Fibroblast of upper back skin (primary cell): ENCODE data around the gene DENND4C.
"Not testable (repeated sequence)": the region's sequence is repeated elsewhere in the genome, so short reads cannot be mapped to it uniquely, and the experiment has no call there.

ENCODE experiments used
- DNase-seq: peaks from one replicate; pipeline ENCODE4 v3.0.0-alpha.2; 2013

DENND4C gene

DNA sequence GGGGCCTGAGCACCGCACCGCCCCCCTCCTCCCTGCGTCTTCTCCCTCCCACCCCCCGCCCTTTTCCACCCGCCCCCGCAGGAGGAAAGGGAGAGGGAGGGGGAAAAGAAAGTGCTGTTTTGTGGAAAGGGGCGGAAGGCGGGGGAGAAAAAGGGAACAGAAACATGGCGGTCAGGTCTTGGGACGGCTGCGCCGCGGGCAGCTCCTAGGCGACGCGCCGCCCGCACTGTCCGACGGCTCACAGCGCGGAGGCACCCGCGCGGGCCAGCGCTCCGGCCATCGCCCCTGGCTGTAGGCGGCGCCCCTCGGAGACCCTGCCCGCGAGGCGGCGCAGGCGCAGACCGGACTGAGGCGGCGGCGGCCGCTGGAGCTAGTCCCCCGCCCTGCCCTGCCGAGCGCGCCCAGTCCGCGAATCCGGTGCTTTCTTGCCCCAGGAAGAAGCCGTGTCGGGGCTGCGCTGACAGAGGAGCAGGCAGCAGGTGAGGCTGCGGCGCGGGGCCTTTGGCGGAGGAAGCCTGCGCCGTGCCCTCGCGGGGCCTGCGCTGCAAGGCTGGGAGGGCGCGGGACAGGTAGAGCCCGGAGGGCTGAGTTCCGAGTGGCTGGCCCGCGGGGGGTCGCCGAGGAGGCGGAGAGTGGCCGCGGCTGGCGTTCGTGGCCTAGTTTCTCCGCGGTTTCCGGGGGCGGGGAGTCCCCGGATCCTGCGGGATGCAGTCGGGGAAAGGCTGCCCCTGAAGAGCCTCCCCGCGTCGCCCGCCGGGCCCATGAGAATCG is at the start of gene DENND4C:
TSS of gene DENND4C (plus strand) at position 339 of the 771 bp plus-strand sequence. CDS start 45,482 bp downstream, outside the sequence.
- DNase-seq = peak; percentile 79

DNA sequence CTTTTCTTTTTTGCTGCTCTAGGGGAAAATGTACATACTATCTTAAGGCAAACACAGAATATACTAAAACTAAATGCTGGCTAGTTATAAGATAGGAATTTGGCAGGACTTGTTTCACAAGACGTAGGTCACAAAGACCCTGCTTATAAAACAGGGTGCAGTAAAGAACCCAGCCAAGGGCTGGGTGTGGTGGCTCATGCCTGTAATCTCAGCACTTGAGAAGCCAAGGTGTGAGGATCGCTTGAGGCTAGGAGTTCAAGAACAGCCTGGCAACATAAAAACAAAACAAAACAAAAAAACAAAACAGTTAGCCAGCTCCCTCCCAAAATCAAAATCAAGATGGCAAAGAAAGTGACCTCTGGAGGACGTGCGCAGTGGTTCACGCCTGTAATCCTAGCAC is 49.5 kb upstream of the DENND4C start:
- no peak for DNase-seq

DNA sequence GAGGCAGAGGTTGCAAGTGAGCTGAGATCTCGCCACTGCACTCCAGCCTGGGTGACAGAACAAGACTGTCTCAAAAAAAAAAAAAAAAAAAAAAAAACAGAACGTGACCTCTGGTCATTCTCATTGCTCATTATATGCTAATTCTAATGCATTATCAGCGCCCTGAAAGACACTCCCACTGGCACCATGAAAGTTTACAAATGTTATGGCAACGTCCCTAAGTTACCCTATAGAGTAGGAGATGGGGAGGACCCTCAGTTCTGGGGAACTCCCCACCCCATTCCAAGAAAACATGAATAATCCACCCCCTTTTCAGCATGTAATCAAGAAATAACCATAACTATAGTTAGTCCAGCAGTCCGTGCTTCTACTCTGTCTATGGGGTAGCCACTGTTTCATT is 48.9 kb upstream of the DENND4C start:
- no peak for DNase-seq

DNA sequence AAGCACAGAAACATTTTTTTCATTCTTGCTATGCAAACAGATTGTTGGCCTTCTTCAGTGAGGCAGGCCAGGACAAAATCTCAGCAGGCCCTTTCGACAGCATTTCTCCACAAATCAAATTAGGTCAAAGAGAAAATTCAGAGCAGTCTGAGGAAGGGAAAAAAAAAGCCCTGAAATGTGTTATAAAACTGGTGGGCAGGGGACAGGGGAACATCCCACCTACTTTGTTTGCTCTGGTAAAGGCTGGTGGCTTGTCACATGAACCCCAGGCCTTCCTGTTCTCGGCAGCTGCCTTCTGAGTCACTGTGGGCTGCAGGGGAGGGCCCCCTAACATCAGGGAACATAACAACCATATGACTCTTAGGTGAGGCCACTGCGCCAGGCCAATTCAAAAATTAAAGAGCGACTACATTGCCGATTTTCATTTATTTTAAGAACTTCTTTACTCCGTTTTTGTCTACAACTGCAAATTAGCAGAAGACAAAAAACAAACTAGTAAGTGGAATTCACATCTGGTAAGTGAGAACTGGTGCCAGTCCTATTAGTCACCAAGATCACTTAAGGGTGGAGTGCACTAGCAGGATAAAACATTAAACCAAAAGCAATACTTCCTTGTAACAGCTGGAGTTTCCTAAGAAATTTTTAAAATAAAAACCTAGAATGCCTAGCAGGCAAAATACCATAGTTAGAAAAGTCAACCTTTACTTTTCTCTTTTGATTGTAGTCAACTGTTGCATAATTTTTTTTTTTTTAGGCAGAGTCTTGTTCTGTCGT is 46.2 kb upstream of the DENND4C start:
- peak; percentile 77 for DNase-seq

DNA sequence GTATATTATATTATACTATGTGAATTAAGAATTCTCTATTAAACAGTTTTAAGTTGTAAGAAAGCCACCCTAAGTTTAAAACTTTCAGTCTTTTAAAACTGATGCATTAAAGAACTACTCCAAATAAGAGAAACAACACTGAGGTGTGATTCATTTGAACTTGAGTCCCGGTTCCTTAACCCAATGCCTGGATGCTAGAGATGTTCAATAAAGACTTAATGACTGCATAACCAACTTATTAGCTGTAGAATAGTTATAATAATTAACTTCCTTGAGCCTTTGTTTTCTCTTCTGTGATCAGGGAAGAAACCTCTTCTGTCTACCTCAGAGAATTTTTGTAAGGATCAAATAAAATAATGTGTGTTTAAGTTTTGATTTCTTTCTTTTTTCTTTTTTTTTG is 45.3 kb upstream of the DENND4C start:
- DNase-seq = no peak

DNA sequence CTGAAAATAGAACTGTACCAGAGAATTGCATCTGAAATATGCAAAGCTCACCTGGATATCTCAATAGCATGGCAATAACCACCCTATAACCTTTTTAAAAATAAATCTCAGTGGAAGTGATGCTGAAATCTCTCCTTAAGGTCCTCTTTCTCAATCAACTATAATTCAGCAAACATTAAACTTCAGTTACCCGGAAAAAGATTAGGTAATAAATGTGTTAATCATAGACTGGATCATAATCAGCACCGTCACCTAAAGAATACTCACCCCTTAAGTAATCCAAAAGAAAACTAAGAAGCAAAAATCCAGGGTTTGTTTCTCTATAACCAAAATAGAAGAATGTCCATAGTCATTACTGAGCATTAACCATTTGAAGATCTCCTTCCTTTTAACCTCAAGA is 44.3 kb upstream of the DENND4C start:
- DNase-seq = no peak

DNA sequence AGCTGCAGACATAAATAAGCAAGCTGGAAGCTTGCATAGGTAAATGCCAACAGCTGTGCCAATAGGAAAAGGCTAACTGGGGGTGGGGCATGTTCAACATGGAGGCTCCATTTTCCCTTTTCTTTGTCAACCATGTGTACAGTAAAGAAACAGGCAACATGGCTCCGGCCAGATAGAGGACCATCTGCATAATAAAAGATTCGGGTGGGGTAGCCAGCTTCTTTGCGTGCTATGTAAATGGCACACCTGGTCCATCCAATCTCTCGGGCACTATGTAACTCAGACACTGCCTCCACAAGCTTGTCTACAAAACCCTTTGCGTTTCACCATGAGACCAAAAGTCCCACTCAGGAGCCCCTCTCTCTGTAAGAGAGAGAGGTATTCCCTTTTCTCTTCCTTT is 41.7 kb upstream of the DENND4C start:
- DNase-seq = no peak

DNA sequence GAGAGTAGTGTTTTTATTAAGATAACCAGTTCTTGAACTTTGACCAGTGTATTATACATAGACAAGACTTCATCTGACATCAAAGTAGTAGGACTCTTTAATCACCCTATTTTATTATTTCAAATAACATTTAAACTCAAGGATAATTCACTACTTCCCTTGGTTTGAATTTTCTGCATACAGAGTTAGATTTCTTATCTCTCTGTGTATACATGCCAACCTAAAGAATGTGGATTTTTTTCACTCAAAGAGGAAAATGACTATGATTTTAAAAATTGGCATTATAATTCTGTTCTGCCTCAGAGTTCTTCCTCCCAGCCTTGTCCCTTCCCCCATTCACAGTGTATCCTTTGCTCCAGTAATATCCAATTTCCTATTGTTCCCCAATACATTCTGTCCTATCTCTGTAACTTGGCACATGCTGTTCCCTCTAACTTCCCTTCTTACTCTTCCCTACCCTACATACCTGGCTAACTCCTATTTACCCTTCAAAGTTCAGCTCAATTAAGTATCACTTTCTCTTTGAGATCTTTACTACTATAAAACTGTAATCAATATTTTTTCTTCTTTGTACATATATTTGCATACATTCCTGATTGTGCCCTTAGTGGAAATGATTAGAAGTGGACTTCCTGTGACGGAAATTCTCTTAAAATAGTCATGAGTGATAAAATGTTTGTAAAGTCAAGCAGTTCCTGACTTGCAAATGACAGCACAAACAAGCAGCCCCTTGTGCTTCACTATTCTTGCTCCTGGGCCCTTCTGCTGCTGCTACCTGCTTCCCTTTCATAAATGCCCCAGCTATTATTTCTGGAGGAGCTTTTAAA is 38.1 kb upstream of the DENND4C start:
- DNase-seq = no peak

DNA sequence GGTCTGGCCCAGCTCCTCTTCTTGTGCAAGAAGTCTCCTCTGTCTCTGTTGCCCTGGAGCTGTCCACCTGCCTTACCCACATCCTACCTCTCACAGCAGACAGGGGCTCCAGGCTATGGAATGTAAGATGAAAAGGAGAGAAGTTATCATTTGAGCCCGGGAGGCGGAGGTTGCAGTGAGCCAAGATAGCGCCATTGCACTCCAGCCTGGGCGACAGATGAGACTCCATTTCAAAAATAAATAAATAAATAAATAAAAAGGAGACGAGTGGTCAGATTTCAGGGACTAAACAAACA is 37.5 kb upstream of the DENND4C start:
- DNase-seq = no peak

DNA sequence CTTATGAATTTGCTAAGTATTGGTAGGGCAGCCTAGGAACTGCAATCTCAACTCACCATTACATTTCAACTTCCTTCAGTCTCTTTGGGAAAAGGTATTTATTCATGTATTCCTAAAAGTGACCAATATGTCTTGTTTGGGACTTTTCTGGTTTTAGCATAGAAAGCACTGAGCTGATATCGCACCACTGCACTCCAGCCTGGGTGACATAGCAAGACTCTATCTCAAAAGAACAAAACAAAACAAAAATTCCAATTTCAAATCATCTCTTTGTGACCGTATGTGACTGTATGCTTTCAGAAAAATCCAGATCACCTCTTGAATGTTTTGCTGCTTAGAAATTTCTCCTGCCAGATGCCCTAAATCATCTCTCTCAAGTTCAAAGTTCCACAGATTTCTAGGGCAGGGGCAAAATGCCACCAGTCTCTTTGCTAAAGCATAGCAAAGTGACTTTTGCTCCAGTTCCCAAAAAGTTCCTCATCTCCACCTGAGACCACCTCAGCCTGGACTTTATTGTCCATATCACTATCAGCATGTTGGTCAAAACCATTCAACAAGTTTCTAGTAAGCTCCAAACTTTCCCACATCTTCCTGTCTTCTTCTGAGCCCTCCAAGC is 37.0 kb upstream of the DENND4C start:
- not testable (repeated sequence) for DNase-seq

DNA sequence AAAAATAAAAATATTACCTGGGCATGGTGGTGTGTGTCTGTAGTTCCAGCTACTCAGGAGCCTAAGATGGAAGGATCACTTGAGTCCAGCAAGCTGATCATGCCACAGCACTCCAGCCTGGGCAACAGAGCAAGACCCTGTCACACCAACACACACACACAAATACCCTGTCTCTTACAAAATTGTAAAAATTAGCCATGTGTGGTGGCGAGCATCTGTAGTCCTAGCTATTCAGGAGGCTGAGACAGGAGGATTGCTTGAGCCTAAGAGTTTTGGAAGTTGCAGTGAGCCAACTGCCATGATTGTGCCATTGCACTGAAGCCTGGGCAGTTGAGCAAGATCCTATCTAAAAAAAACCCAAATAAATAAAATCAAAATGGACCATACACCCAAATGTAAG is 32.1 kb upstream of the DENND4C start:
- DNase-seq = no peak

DNA sequence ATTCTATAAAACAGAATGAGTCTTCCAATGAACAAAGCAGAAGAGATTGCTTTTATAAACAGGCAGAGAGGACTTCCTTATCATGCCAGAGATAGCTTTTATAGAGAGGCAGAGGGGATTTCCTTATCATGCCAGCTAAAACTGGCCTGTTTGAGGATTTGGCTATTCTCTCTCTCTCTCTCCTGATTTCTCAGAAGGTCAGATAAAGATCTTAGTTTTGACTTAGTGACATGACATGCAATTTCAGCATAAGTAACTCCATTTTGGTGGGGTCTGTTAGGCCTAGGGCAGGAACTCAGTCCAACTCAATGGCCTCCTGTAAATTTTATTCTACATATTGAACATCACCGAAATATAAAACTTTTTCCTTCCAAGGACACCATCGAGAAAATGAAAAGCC is 31.5 kb upstream of the DENND4C start:
- no peak for DNase-seq

DNA sequence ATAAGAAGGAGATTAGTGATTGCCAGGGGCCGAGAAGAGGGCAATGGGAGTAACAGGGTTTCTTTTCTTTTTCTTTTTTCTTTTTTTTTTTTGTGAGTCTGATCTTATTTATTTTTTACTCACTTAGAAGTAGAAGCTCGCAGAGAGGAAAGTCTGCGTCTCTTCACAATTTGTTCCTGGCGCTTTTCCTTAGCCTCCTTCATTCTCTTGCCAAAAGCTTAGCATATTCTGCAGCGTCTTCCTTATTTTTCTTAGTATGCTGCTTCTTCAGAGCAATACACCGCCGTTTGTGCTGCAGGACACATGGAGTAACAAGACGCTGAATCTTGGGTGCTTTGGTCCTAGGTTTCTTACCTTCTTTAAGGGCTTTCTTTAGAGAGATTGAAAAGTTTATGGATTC is 30.3 kb upstream of the DENND4C start:
- DNase-seq = no peak

DNA sequence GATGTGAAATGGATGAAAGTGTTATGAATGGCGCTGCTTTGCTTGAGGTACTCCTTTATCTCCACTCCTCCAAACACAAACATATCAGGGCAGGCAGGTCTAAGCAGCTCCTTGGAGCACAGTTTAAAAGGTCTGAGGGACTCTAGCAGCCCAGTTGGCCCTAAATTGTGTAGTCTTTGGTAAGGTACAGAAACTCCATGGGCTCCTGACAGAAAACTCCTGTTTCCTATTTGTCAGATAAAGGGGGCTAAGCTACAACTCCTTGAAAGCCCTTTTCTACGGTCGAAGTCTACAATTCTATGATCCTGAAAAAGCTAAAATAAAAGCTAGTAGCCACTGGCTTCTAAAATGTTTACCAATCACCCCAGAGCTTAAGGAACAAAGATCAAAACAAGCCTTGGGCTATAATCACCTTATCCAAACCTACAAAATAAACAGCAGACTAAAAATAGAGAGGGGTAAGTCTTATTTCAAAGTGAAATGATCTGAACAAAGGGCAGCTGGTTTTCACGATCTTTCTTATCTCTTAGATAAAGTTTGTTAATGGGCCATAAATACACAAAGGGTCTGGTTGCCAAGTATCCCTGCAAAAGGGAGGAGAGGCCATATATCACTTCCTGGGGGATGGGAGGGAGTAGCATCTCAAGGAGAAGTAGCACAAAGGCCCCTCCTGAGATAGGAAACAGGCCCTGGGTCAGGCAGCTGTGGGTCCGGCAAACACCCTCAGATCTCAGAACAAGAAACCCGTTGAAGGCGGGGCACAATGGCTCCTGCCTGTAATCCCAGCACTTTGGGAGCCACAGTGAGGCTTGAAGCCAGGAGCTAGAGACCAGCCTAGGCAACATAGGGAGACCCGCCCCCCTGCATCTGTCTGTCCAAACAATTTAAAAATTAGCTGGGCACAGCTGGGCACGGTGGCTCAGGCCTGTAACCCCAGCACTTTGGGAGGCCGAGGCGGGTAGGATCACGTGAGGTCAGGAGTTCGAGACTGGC is 28.3 kb upstream of the DENND4C start:
- no peak for DNase-seq

DNA sequence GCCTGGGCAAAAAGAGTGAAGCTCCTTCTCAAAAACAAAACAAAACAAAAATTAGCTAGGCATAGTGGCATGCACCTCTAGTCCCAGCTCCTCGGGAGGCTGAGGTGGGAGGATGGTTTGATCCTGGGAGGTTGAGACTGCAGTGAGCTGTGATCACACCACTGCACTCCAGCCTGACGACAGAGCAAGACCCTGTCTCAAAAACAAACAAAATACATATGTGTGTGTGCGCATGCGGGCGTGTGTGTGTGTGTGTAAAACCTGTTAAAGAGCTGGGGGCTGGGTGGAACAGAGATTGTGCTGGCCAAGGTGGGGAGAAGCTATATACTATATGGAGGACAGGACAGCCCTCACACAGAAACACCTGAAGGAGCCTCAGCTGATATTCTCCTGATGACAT is 27.4 kb upstream of the DENND4C start:
- DNase-seq = no peak

DNA sequence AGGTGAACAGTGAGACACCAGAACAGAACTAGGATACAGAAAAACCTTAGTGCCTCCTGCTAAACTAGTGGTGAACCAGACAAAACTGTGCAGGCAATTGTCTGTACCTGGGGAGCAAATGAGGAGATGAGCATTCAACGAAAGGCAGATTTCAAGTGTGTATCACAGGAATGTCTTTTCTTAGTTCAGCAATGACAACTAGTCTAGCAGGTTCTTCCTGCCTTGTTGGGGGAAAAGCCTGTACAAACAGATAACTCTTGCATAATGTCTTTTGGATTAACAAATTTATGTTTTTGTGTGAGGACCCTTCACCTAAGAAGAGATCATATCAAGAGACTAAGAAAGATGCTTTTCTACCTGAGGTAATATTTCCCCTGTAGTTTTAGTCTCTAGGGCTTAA is 21.8 kb upstream of the DENND4C start:
- DNase-seq = no peak

DNA sequence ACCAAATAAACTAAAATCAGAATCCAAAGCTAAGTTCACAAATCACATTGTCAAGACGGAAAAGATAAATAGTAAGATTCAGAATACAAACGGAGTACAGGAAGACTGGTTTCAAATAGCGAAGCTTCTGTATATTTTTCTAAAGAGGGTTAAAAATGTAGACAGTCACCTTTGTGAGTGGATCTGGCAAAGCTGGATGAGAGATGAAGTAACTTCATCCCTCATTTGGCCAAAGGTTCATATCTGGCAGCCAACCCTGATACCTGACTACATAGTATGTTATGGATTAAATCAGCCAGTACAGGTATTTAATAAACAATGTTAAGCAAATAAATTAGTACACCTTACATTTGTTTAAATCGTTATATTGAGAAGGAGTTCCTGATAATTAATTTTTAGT is 21.3 kb upstream of the DENND4C start:
- DNase-seq = no peak

DNA sequence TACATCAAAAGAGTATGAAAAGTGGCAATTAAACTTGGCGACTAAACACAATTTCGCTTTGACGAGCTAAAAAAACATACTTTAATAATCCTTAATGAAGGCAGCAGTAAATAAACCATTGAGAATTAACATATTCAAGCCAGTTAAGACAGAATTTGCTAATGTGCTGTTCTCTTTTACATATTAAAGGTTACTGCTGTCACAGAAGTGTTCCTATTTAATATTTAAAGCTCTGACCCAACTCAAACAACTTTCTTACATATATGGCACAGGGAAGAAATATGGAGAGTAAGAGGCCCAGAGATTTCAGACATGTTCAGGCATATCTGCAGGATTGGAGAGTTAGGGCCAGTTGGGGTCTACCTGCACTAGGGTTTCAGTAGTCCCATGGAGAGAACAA is 16.7 kb upstream of the DENND4C start:
- DNase-seq = no peak

DNA sequence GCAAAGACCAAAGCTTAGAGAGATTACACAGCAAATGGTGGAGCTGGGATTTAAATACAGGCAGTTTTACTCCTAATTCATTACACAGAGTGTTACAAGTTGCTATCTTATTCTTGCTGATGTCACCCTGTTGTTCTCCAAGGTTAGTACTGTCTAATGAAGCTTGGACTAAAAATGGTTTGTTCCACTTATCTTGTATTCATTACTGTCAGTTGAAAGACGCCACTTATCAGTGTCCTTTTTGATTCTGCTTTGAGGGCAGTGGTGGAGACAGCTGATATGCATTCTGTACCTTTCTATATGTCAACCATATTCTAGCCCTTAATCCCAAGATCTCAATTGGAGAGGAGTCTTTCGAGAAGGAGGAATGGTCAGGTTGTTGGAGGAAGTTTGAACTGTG is 14.0 kb upstream of the DENND4C start:
- no peak for DNase-seq

DNA sequence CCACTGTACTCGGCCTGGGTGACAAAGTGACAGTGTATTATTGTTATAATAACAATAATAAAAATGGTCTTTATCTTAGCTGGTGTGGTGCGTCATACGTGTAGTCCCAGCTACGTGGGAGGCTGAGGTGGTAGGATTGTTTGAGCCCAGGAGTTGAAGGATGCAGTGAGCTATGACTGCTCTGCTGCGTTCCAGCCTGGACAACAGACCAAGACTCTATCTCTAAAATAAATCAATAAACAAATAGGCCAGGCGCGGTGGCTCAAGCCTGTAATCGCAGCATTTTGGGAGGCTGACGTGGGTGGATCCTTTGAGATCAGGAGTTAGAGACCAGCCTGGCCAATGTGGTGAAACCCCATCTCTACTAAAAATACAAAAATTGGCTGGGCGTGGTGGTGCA is 9.2 kb upstream of the DENND4C start:
- no peak for DNase-seq

DNA sequence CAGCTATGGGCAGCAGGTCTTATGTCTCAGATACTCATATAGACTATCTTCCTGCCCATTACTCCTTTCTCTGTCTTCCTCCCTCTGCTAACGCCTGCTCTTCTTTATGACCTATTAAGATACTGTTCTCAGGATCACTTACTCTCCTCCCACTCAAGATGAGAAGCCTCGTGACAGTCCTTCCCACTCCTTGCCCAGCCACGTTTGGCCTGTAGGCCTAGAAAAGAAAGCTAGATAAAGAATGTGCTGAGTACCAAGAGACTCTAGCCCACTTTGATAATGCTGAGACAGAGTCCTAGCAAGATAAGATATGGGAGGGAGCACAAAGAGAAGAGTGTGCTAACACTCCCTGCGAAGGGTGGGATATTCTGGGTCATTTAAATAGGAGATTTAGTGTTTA is 6.8 kb upstream of the DENND4C start:
- no peak for DNase-seq

DNA sequence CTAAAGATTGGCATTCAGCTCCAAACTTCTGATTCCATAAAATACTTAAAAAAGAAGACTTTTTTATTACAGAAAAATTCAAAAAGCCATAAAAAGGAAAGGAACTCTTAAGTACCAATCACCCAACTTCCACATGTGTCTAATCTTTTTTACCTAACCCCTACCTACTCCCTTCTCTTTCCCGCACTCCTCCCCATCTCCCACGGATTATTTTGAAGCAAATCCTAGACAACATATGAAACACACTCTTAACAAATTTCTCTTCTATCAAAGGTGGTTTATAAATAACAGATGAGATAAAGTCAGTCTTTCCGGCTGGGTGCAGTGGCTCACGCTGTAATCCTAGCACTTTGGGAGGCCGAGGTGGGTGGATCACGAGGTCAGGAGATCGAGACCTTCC is 5.9 kb upstream of the DENND4C start:
- DNase-seq = no peak
